ENCODE data around the gene TRMT1.

DNA sequence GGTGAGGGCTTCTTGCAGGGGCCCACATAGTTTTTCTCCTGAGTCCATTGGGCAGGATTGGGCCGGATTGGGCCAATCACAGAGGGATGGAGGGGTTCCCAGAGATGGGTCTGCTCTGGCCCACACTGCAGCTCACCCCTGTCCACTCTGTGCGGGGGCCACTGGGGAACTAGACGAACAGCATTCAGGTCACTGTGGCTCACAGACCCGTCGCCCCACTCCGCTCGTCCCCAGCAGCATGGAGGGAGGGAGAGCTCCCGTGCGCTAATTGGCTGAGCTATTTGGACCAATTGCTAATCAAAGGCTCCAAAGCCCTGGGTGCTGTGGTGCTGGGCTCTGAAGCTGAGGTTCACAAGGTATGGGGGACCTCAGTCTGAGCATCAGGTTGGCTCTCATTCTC lies 12.8 kb upstream of the TRMT1 start:
- TF ChIP-seq, protein P1, sequence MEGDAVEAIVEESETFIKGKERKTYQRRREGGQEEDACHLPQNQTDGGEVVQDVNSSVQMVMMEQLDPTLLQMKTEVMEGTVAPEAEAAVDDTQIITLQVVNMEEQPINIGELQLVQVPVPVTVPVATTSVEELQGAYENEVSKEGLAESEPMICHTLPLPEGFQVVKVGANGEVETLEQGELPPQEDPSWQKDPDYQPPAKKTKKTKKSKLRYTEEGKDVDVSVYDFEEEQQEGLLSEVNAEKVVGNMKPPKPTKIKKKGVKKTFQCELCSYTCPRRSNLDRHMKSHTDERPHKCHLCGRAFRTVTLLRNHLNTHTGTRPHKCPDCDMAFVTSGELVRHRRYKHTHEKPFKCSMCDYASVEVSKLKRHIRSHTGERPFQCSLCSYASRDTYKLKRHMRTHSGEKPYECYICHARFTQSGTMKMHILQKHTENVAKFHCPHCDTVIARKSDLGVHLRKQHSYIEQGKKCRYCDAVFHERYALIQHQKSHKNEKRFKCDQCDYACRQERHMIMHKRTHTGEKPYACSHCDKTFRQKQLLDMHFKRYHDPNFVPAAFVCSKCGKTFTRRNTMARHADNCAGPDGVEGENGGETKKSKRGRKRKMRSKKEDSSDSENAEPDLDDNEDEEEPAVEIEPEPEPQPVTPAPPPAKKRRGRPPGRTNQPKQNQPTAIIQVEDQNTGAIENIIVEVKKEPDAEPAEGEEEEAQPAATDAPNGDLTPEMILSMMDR (IDR thresholded peaks at IDR 0.05; ENCODE audit: borderline replicate concordance, extremely low read depth, low read length, poor library complexity, severe bottlenecking), result no peak
- no peak for TF ChIP-seq EZH2 (IDR thresholded peaks at IDR 0.05; ENCODE audit: borderline replicate concordance, low read depth, low read length, severe bottlenecking)

Data from DND-41 (cell line).